Activated CD4-positive, alpha-beta T cell treated with anti-CD3 and anti-CD28 coated beads, Interleukin-2, amount 10 ng/mL, durations not matched to agents 24 days and 14 days (primary cell): ENCODE results near the gene ROR2. TPM values are rescaled to one million over a fixed set of nuclear protein-coding genes. Genes with fewer than 3 reads are reported as not detected.

Source experiments
- total RNA-seq: library from RNA; stranded (reverse); gene quantifications from 2 replicates; pipeline ENCODE4 v1.2.3, GENCODE V29; 2022

Gene ROR2
- total RNA-seq, 1 donor from 2014 or later, result 0.40 TPM

Other genes starting within 250 kb of the ROR2 start
- gene SPTLC1, start 165.2 kb upstream of the ROR2 start, total RNA-seq, result 62.5 and 64.9 TPM in 2 replicates